Tibial nerve (tissue), 4 donors: ENCODE results near the gene EPHB3. TPM values are rescaled to one million over a fixed set of nuclear protein-coding genes. Genes with fewer than 3 reads are reported as not detected.
"Not testable (repeated sequence)": the region's sequence is repeated elsewhere in the genome, so short reads cannot be mapped to it uniquely, and the experiment has no call there.

Experiments used
- DNase-seq, 2 donors: peaks; one replicate each; pipeline ENCODE4 v3.0.0-alpha.2; 2019; ENCODE audit warnings: low spot score in 2 of 2
- H3K27ac ChIP-seq, 4 donors: fragments of 200-600 bp; sonication (generic) in 3 of 4; one replicate each; pipeline ENCODE4 v1.5.1; 2017 to 2019; ENCODE audit warnings: mild to moderate bottlenecking in 1 of 4
- H3K27me3 ChIP-seq, 2 donors: fragments of 200-600 bp; sonication (generic) in 1 of 2; one replicate each; pipeline versions ENCODE4 v1.5.1 to v1.6.0; 2017 to 2019
- H3K36me3 ChIP-seq, 3 donors: fragments of 200-600 bp; sonication (generic); one replicate each; pipeline ENCODE4 v1.5.1; 2018 to 2019
- H3K4me1 ChIP-seq, 4 donors: fragments of 200-600 bp; sonication (generic) in 3 of 4; one replicate each; pipeline ENCODE4 v1.5.1; 2017 to 2019
- H3K4me3 ChIP-seq, 4 donors: fragments of 200-600 bp; sonication (generic) in 3 of 4; one replicate each; pipeline ENCODE4 v1.5.1; 2017 to 2019; ENCODE audit warnings: mild to moderate bottlenecking in 1 of 4, moderate library complexity in 1 of 4
- H3K9me3 ChIP-seq, 4 donors: fragments of 200-600 bp; sonication (generic) in 3 of 4; one replicate each; pipeline ENCODE4 v1.5.1; 2017 to 2019
- EP300 ChIP-seq, 2 donors: sonication (generic); formaldehyde crosslinking; IDR thresholded peaks; one replicate each; pipeline ENCODE4 v1.6.1; 2017; ENCODE audit warnings: antibody characterized with exemption in 2 of 2, mild to moderate bottlenecking in 1 of 2
- POLR2A ChIP-seq, 2 donors: fragments of 450-650 bp; IDR thresholded peaks; one replicate each; pipeline ENCODE4 v1.6.1; 2017; ENCODE audit warnings: antibody characterized with exemption in 2 of 2, mild to moderate bottlenecking in 2 of 2, moderate library complexity in 2 of 2
- WGBS, 2 donors: methylation state at CpG; one replicate each; pipeline ENCODE4 v1.1.5; 2018; 5-methylcytosine and 5-hydroxymethylcytosine counted together
- total RNA-seq, 4 donors: library from RNA; depleted of rRNA; stranded (reverse); fragments of >200 nt; gene quantifications; one replicate each; pipeline ENCODE4 v1.1.0, GENCODE V29; 2016
- TF ChIP-seq, protein P1 (sequence below), 5 experiments: fragments of 200-600 bp in 3 of 5; fragments of 450-650 bp in 2 of 5; sonication (generic) in 3 of 5; IDR thresholded peaks; one replicate each; pipeline ENCODE4 v1.5.1; 2016 to 2019; ENCODE audit warnings: antibody characterized with exemption in 5 of 5, mild to moderate bottlenecking in 3 of 5, moderate library complexity in 2 of 5

EPHB3 gene
- total RNA-seq, 4 donors from 2014 or later: 4.8 to 13.8 (median 5.9) TPM

GRCh38 chr3:184619787-184620430 is 58.3 kb downstream of the EPHB3 start:
- 56 to 60% methylated on average over 6 of the region's 6 CpGs for WGBS, 2 donors
- Histone ChIP-seq H3K27me3 (no peaks in the 10 kb centered on the region), H3K9me3 (no peaks in the 10 kb centered on the region), H3K4me3 (no peak overlapping the region), H3K4me1 (peaks cover 0 to 17% (median 5%) of the 10 kb centered on the region in 4 donors), H3K27ac (no peak overlapping the region), H3K36me3 (no peaks in the 10 kb centered on the region)
- DNase-seq: no peak
- TF ChIP-seq, protein P1, sequence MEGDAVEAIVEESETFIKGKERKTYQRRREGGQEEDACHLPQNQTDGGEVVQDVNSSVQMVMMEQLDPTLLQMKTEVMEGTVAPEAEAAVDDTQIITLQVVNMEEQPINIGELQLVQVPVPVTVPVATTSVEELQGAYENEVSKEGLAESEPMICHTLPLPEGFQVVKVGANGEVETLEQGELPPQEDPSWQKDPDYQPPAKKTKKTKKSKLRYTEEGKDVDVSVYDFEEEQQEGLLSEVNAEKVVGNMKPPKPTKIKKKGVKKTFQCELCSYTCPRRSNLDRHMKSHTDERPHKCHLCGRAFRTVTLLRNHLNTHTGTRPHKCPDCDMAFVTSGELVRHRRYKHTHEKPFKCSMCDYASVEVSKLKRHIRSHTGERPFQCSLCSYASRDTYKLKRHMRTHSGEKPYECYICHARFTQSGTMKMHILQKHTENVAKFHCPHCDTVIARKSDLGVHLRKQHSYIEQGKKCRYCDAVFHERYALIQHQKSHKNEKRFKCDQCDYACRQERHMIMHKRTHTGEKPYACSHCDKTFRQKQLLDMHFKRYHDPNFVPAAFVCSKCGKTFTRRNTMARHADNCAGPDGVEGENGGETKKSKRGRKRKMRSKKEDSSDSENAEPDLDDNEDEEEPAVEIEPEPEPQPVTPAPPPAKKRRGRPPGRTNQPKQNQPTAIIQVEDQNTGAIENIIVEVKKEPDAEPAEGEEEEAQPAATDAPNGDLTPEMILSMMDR (IDR thresholded peaks at IDR 0.05): no peak
- TF ChIP-seq EP300 (IDR thresholded peaks at IDR 0.05): no peak
- no peak for TF ChIP-seq POLR2A (IDR thresholded peaks at IDR 0.05)

- Histone ChIP-seq H3K4me1 (peaks cover 0 to 17% (median 5%) of the 10 kb centered on the region in 4 donors), H3K36me3 (no peaks in the 10 kb centered on the region), H3K27me3 (no peaks in the 10 kb centered on the region), H3K9me3 (no peaks in the 10 kb centered on the region), H3K4me3 (no peak overlapping the region), H3K27ac (no peak overlapping the region)
- TF ChIP-seq POLR2A (IDR thresholded peaks at IDR 0.05) (no peak), EP300 (IDR thresholded peaks at IDR 0.05) (no peak)
- TF ChIP-seq, protein P1 (IDR thresholded peaks at IDR 0.05): no peak
- WGBS, 2 donors: 77 to 78% methylated on average over 7 of the region's 7 CpGs
- DNase-seq: no peak
Measured at GRCh38 chr3:184620475-184621119, 59.0 kb downstream of the EPHB3 start.

DNA sequence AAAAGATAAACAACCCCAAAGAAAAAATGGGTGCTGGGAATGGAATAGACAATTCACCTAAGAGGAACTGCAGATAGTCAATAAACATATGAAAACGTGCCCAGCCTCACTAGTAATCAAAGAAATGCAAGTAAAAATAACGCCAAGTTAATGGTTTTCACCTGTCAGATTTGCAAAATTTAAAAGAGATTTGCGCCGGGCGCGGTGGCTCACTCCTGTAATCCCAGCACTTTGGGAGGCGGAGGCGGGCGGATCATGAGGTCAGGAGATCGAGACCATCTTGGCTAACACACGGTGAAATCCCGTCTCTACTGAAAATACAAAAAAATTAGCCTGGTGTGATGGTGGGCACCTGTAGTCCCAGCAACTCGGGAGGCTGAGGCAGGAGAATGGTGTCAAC is 60.6 kb downstream of the EPHB3 start:
- peaks cover 0 to 17% (median 5%) of the 10 kb centered on the region in 4 donors for H3K4me1 ChIP-seq
- not testable (repeated sequence) for DNase-seq
- 82 to 88% methylated on average over 13 of the region's 13 CpGs for WGBS, 2 donors

GRCh38 chr3:184626923-184627322 is 65.3 kb downstream of the EPHB3 start:
- no peak for DNase-seq
- WGBS, 2 donors: 74 to 76% methylated on average over 6 of the region's 6 CpGs
- no peaks in the 10 kb centered on the region for H3K27me3 ChIP-seq
- TF ChIP-seq EP300 (IDR thresholded peaks at IDR 0.05) (no peak), POLR2A (IDR thresholded peaks at IDR 0.05) (no peak)
- TF ChIP-seq, protein P1 (IDR thresholded peaks at IDR 0.05): no peak
- no peaks in the 10 kb centered on the region for H3K9me3 ChIP-seq
- no peak overlapping the region for H3K4me3 ChIP-seq
- H3K4me1 ChIP-seq: no peaks in the 10 kb centered on the region
- no peaks in the 10 kb centered on the region for H3K36me3 ChIP-seq
- no peak overlapping the region for H3K27ac ChIP-seq

More for the DNA sequence above, 60.6 kb downstream of the EPHB3 start:
- not testable (repeated sequence) for H3K36me3 ChIP-seq, H3K4me3 ChIP-seq, H3K27me3 ChIP-seq, H3K9me3 ChIP-seq, H3K27ac ChIP-seq

GRCh38 chr3:184629555-184630160 is 68.1 kb downstream of the EPHB3 start:
- Histone ChIP-seq H3K27me3 (no peaks in the 10 kb centered on the region), H3K27ac (no peak overlapping the region), H3K4me1 (peaks cover 0 to 4% (median 0%) of the 10 kb centered on the region in 4 donors), H3K36me3 (no peaks in the 10 kb centered on the region), H3K4me3 (no peak overlapping the region), H3K9me3 (no peaks in the 10 kb centered on the region)
- 73 to 74% methylated on average over 23 of the region's 23 CpGs for WGBS, 2 donors
- DNase-seq: no peak
- TF ChIP-seq, protein P1 (IDR thresholded peaks at IDR 0.05): no peak
- no peak for TF ChIP-seq EP300 (IDR thresholded peaks at IDR 0.05)
- no peak for TF ChIP-seq POLR2A (IDR thresholded peaks at IDR 0.05)
